Calu3 (cell line): Measurements from ENCODE around the gene SARS2. TPM values are rescaled to one million over a fixed set of nuclear protein-coding genes. Genes with fewer than 3 reads are reported as not detected.

Source experiments
- BruUV-seq: library from RNA; stranded (reverse); fragments of 400-500 nt; replicated peaks from 2 replicates; lab custom pipeline; 2021; lab: Mats Ljungman, UMichigan
- CTCF ChIA-PET: fragments of 300-600 bp; sonication (Branson Sonifier 250); formaldehyde crosslinking; loops from one replicate; lab custom pipeline; 2022; ENCODE audit warnings: antibody characterized with exemption; lab: Charles Lee
- DNase-seq: peaks from one replicate; pipeline ENCODE4 v3.0.0; 2022
- H3K27ac Mint-ChIP-seq: one replicate; pipeline ENCODE4 v1.8.0; 2022; ENCODE audit warnings: mixed read lengths; ENCODE audit not compliant: unreplicated experiment
- H3K27me3 Mint-ChIP-seq: one replicate; pipeline ENCODE4 v1.8.0; 2022; ENCODE audit warnings: mixed read lengths; ENCODE audit not compliant: unreplicated experiment
- H3K36me3 Mint-ChIP-seq: one replicate; pipeline ENCODE4 v1.8.0; 2022; ENCODE audit warnings: mild to moderate bottlenecking, moderate library complexity, mixed read lengths; ENCODE audit not compliant: insufficient read depth, unreplicated experiment
- H3K4me1 Mint-ChIP-seq: one replicate; pipeline ENCODE4 v1.8.0; 2022; ENCODE audit warnings: mild to moderate bottlenecking, low read depth, mixed read lengths; ENCODE audit not compliant: unreplicated experiment
- H3K4me3 Mint-ChIP-seq: one replicate; pipeline ENCODE4 v1.8.0; 2022; ENCODE audit warnings: mild to moderate bottlenecking, low read depth, moderate library complexity, mixed read lengths; ENCODE audit not compliant: unreplicated experiment
- H3K9me3 Mint-ChIP-seq: one replicate; pipeline ENCODE4 v1.8.0; 2022; ENCODE audit warnings: low read depth, mixed read lengths; ENCODE audit not compliant: unreplicated experiment
- CTCF ChIP-seq: fragments of 200-600 bp; IDR thresholded peaks from one replicate; pipeline ENCODE4 v1.8.0; 2022; ENCODE audit warnings: antibody characterized with exemption; ENCODE audit not compliant: unreplicated experiment
- intact Hi-C: fragments of 100-400 bp; cut with micrococcal nuclease; formaldehyde crosslinking; loops from one replicate; pipeline ENCODE4 v1.10.0; 2022; ENCODE audit not compliant: unreplicated experiment
- total RNA-seq: library from RNA; stranded (reverse); gene quantifications from 2 replicates; pipeline ENCODE4 v1.2.3, GENCODE V29; 2022

Gene SARS2
- total RNA-seq, 1 experiment from 2014 or later = 52.1 TPM

- H3K4me3 Mint-ChIP-seq = no peak overlapping the region
- H3K36me3 Mint-ChIP-seq = peaks cover 13% of the 10 kb centered on the region
- TF ChIP-seq CTCF = no peak
- BruUV-seq = no TSS peak
- H3K27me3 Mint-ChIP-seq = no peaks in the 10 kb centered on the region
- intact Hi-C loops = loop anchor here (10.0 kb wide), 1 partner anchor 215 kb away; no protein-coding TSS in a partner anchor
- H3K4me1 Mint-ChIP-seq = no peaks in the 10 kb centered on the region
- H3K27ac Mint-ChIP-seq = no peak overlapping the region
- H3K9me3 Mint-ChIP-seq = no peaks in the 10 kb centered on the region
- no peak for DNase-seq
- CTCF ChIA-PET = interaction anchor here (1.4 kb wide), 1 partner anchor 9 kb away, joined by 3 read pairs; no protein-coding TSS in a partner anchor
These were observed 9.4 kb upstream of the SARS2 start for GRCh38 chr19:38939957-38940356.

GRCh38 chr19:38933544-38933943 lies 3.0 kb upstream of the SARS2 start:
- CTCF ChIA-PET = interaction anchor here (0.6 to 1.1 kb wide), 5 partner anchors 19 to 535 kb away, joined by 3 to 4 read pairs (median 3); no protein-coding TSS in a partner anchor
- TF ChIP-seq CTCF = no peak
- BruUV-seq = no TSS peak
- peaks cover 2% of the 10 kb centered on the region for H3K9me3 Mint-ChIP-seq
- peaks cover 63% of the 10 kb centered on the region for H3K36me3 Mint-ChIP-seq
- H3K27ac Mint-ChIP-seq = peak overlapping the region; percentile 43
- H3K27me3 Mint-ChIP-seq = no peaks in the 10 kb centered on the region
- H3K4me3 Mint-ChIP-seq = no peak overlapping the region
- intact Hi-C loops = loop anchor here (5.0 to 10.0 kb wide), 3 partner anchors 209 to 531 kb away; partner anchors contain the start of gene FAM98C
- H3K4me1 Mint-ChIP-seq = peaks cover 19% of the 10 kb centered on the region
- no peak for DNase-seq

GRCh38 chr19:38932425-38933179 lies 2.0 kb upstream of the SARS2 start:
- peaks cover 23% of the 10 kb centered on the region for H3K4me1 Mint-ChIP-seq
- CTCF ChIA-PET = interaction anchor here (0.6 to 1.1 kb wide), 3 partner anchors 20 to 534 kb away, joined by 3 to 4 read pairs (median 3); no protein-coding TSS in a partner anchor
- no peaks in the 10 kb centered on the region for H3K27me3 Mint-ChIP-seq
- H3K27ac Mint-ChIP-seq = peak overlapping the region; percentile 43
- BruUV-seq = no TSS peak
- H3K4me3 Mint-ChIP-seq = peak overlapping the region; percentile 98
- peaks cover 2% of the 10 kb centered on the region for H3K9me3 Mint-ChIP-seq
- intact Hi-C loops = loop anchor here (5.0 to 10.0 kb wide), 3 partner anchors 208 to 530 kb away; partner anchors contain the start of gene FAM98C
- no peak for TF ChIP-seq CTCF
- peak; percentile 46 for DNase-seq
- H3K36me3 Mint-ChIP-seq = peaks cover 72% of the 10 kb centered on the region

GRCh38 chr19:38931521-38931793 lies 894 bp upstream of the SARS2 start:
- Mint-ChIP-seq H3K27ac (peak overlapping the region; percentile 93), H3K4me1 (peaks cover 23% of the 10 kb centered on the region), H3K4me3 (peak overlapping the region; percentile 98), H3K27me3 (no peaks in the 10 kb centered on the region), H3K9me3 (peaks cover 2% of the 10 kb centered on the region), H3K36me3 (peaks cover 72% of the 10 kb centered on the region)
- intact Hi-C loops = loop anchor here (5.0 to 10.0 kb wide), 3 partner anchors 207 to 529 kb away; partner anchors contain the start of gene FAM98C
- no TSS peak for BruUV-seq
- CTCF ChIA-PET = interaction anchor here (0.6 to 1.9 kb wide), 3 partner anchors 53 to 295 kb away, joined by 3 to 5 read pairs (median 5); partner anchors contain the start of gene RINL
- TF ChIP-seq CTCF = no peak
- no peak for DNase-seq
